ENCODE measurements around the gene IL17B.

IL17B gene

DNA sequence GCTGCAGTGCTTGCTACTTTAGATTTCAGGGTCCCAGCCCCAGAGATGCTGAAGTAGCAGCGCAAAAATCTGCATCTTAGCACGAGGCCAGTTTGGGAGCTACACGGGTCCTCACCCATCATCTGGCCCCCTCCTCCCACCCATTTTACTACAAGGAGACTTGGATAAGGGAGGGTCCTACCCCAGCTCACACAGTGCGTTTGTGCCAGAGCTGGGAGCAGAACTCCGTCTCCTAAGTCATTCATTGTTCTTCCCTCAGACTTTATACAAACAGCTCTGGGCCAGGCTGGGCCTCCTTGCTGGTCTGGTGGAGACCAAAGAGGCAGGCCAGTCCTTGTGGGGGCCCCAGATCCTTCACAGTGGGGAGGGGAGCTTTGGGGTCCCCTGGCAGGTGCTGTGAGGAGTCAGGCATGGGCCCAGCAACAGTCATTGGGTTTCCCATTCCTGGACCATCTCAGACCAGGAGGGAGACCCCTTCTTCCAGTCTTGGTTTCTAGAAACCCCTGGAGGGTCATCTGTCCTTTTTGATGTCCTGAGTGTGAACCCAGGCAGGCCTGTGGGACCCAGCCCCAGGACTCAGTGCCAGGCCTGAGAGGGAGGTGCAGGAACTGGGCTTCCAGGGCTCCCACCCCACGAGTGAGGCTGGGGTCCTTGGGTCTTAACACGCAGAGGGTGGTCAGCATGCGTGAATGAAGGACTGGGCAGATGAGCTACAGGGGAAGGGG is 2.3 kb upstream of the IL17B start:
- Mint-ChIP-seq H3K4me1 (peaks cover 3 to 8% of the 10 kb centered on the region in 2 donors), H3K27me3 (peaks cover 0 to 4% of the 10 kb centered on the region in 2 donors), H3K27ac (no peak overlapping the region), H3K9me3 (no peaks in the 10 kb centered on the region), H3K4me3 (no peak overlapping the region), H3K36me3 (peaks cover 0 to 4% of the 10 kb centered on the region in 2 donors)
- ATAC-seq (replicated peaks) (no peak), DNase-seq (no peak)

DNA sequence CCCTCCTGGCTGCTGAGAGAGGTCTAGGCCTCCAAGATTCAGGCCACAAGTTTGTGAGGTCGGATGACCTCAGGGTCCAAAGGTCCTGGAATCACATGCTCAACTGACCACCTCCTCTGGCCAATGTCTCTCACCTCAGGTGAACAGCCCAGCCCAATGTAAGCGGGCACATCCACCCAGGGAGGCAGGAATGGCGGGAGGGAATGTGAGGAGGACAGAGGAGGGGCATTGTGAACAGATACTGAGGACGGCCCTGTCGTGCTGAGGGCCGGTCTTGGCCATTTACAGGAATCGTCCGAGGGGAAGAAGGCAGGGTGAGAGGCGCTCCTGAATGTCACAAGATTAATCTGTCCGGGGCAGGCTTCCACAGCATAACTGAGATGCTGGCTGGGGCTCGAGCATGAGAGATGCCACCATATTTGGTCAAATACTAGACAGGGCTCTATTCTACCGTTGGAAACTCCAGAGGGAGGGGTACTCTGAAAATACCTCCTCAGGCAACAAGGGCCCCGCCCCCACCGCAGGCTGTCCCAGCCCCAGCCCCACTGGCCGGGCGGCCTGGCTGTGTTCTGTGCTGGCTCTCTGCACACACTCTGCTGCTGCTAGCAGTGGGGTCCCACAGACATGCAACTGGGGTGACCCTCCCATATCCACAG is 1.5 kb upstream of the IL17B start:
- no peak for DNase-seq

DNA sequence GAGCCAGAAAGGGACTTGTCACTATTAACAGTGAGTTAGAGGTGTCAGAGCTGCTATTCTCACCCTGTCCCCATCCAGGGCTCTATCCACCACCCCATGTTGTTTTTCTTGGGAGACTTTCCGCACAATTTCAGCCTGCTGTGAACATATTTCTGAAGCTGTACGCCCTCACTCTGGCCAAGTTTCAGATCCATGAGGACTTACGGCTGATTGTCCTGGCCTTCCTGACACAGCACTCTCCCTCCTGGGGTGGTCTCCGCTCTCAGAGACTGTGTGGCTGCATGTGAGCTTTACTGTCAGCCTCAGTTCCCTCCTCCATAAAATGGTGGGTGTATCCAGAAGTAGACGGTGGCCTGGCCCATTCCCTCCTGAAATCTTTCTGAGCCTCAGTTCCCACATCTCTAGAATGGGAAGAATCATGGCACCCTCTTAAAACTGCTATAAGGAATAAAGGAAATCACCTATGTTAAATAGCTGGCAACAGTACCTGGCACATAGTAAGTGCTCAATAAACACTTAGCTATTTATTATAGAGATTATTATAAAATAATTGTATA is 804 bp upstream of the IL17B start:
- no peak overlapping the region for H3K4me3 Mint-ChIP-seq
- peaks cover 0 to 4% of the 10 kb centered on the region in 2 donors for H3K36me3 Mint-ChIP-seq
- H3K9me3 Mint-ChIP-seq, result no peaks in the 10 kb centered on the region
- no peak overlapping the region for H3K27ac Mint-ChIP-seq
- ATAC-seq (replicated peaks) (no peak), DNase-seq (no peak)
- H3K4me1 Mint-ChIP-seq, result peaks cover 3 to 8% of the 10 kb centered on the region in 2 donors
- H3K27me3 Mint-ChIP-seq, result peaks cover 0 to 4% of the 10 kb centered on the region in 2 donors

More for the DNA sequence above, 1.5 kb upstream of the IL17B start:
- Mint-ChIP-seq H3K27me3 (peaks cover 0 to 4% of the 10 kb centered on the region in 2 donors), H3K4me3 (no peak overlapping the region), H3K27ac (no peak overlapping the region), H3K4me1 (peaks cover 3 to 8% of the 10 kb centered on the region in 2 donors), H3K9me3 (no peaks in the 10 kb centered on the region), H3K36me3 (peaks cover 0 to 4% of the 10 kb centered on the region in 2 donors)
- no peak for ATAC-seq (replicated peaks)

DNA sequence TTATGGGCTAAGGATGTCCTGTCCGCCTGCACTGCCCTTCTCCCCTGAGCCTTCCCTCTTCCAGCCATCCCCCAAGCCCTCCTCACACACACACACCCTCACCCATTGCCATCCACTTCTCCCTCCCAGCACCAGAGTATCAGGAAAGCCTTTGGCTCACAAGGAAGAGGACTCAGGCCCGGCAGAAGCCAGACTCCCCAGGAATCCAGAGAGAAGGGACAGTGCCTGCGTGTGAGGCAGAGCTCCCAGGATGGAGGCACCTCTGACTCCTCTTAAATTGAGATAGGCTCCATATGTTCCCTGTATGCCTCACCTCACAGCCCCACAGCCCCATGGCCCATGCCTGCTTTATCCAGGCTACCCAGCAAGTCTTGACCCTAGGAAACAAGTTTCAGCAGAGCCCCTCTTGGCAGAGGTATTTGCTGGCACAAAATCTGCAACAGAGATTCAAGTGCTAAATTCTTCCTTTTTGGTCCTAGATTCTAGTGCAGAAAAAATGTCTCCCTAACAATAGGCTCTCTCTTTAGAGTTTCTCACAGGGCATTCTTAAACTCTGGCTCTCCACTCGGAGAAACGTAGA is 761 bp downstream of the IL17B start:
- Mint-ChIP-seq H3K4me3 (no peak overlapping the region), H3K4me1 (peaks cover 3 to 8% of the 10 kb centered on the region in 2 donors), H3K9me3 (no peaks in the 10 kb centered on the region), H3K27ac (no peak overlapping the region), H3K27me3 (peaks cover 0 to 4% of the 10 kb centered on the region in 2 donors), H3K36me3 (peaks cover 2 to 4% of the 10 kb centered on the region in 2 donors)
- no peak for ATAC-seq (replicated peaks)
- no peak for DNase-seq

DNA sequence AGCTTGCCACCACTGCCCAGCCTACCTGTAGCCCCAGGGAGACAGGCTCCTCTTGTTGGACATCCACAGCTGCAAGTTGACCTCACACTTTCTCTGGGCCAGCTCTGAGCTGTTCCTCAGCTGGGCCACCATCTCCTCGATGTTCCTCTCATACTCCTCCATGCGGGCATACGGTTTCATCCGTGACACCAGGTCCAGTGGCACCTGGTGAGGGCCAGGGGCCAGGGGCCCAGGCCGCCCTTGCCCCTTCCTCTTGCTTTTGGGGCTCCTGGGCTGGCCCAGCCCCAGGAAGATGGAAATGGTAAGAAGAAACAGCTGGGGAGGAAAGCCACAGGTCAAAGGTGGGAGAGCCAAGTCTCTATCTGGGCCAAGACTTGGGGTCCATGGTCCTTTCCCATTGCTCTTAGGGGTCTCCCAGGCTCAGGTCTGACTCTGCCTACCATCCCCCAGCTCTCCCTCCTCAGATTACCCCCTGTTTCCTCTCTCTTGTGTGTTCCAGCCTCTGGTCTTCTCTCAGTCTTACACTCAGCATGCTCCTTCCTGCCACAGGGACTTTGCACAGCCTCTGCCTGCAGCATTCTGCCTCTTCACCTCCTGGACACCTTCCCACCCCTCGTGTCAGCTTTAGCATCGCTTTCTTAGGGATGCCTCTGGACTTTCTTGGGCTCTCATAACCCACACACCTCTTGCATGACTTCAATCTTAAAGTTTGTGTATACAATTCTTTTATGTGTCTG is 2.2 kb downstream of the IL17B start:
- DNase-seq (no peak), ATAC-seq (replicated peaks) (no peak)
- H3K4me1 Mint-ChIP-seq, result peaks cover 2 to 4% of the 10 kb centered on the region in 2 donors
- no peak overlapping the region for H3K27ac Mint-ChIP-seq
- no peaks in the 10 kb centered on the region for H3K9me3 Mint-ChIP-seq
- peaks cover 0 to 4% of the 10 kb centered on the region in 2 donors for H3K27me3 Mint-ChIP-seq
- H3K36me3 Mint-ChIP-seq, result peaks cover 2 to 4% of the 10 kb centered on the region in 2 donors
- H3K4me3 Mint-ChIP-seq, result no peak overlapping the region

DNA sequence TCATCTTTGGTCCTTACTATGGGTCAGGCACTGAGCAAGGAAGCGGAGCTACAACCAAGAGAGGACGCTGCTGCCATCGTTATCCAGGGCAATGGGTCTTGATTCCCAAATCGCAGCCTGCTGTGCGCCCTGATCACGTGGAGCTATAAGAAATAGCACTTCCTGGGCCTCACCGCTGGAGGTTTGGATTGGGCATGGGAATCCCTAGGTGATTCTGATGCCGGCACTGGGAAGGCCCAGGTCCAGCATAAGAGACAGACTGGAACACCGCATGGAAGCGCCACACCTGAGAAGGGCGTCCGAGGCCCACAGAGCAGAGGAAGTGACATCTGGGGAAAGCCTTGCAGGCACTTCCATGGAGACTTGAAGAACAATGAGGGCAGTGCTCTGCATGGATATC is 3.0 kb downstream of the IL17B start:
- peaks cover 2 to 4% of the 10 kb centered on the region in 2 donors for H3K4me1 Mint-ChIP-seq
- H3K27me3 Mint-ChIP-seq, result no peaks in the 10 kb centered on the region
- peaks cover 2 to 4% of the 10 kb centered on the region in 2 donors for H3K36me3 Mint-ChIP-seq
- DNase-seq (no peak), ATAC-seq (replicated peaks) (no peak)
- no peak overlapping the region for H3K4me3 Mint-ChIP-seq
- no peak overlapping the region for H3K27ac Mint-ChIP-seq
- H3K9me3 Mint-ChIP-seq, result no peaks in the 10 kb centered on the region

DNA sequence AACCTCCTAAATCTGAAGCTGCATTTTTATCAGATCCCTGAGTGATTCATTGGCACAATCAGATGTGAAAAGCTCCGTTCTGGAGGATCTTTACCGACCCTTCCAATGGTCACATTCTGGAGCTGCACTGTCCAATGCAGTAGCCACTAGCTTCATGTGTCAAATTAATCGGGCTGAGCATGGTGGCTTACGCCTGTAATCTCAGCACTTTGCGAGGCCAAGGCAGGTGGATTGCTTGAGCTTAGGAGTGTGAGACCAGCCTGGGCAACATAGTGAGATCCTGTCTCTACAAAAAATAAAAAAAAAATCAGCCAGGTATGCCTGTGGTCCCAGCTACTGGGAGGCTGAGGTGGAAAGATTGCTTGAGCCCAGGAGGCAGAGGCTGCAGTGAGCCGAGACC is 3.7 kb downstream of the IL17B start:
- peaks cover 2 to 4% of the 10 kb centered on the region in 2 donors for H3K36me3 Mint-ChIP-seq
- no peak for DNase-seq
- no peak overlapping the region for H3K4me3 Mint-ChIP-seq
- ATAC-seq (replicated peaks), result no peak
- peaks cover 2 to 6% of the 10 kb centered on the region in 2 donors for H3K4me1 Mint-ChIP-seq
- no peaks in the 10 kb centered on the region for H3K27me3 Mint-ChIP-seq
- no peaks in the 10 kb centered on the region for H3K9me3 Mint-ChIP-seq
- H3K27ac Mint-ChIP-seq, result no peak overlapping the region

DNA sequence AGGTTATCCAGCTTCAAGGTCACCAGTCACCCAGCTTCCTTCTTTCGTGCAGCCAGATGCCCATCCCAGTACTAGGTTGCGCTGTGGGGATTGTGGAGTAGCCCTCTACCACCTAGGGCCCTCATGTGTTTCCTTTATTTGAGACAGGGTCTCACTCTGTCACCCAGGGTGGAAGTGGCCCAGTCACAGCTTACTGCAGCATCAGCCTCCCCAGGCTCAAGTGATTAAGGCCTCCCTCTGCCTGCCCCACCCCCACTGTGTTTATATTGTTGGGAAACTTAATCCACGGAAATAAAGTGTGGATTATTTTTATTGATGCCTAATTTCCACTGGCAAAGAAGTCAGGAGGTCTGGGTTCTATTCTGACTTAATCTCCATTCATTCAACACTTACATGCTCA is 4.3 kb downstream of the IL17B start:
- ATAC-seq (replicated peaks) (no peak), DNase-seq (no peak)
- H3K36me3 Mint-ChIP-seq, result peaks cover 2 to 4% of the 10 kb centered on the region in 2 donors
- H3K27ac Mint-ChIP-seq, result no peak overlapping the region
- no peaks in the 10 kb centered on the region for H3K9me3 Mint-ChIP-seq
- H3K27me3 Mint-ChIP-seq, result no peaks in the 10 kb centered on the region
- H3K4me3 Mint-ChIP-seq, result no peak overlapping the region
- H3K4me1 Mint-ChIP-seq, result peaks cover 2 to 6% of the 10 kb centered on the region in 2 donors

DNA sequence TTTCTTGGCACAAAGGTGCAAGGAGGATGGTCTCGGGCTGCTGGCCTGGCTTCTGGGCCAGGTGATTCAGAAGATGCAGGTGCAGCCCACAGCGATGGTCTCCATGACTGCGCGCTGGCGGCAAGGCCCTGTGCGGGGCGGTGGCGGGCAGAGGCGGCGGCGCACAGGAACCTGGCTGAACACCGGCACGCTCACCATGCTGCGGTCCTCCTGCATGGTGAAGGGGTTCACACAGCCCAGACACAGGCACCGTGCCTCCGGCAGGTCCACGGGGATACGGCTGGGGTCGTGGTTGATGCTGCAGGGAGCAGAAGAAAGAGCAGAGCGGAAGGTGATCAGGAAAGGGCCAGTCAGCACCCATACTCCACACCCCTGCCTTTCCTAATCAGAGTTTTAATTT is 4.8 kb downstream of the IL17B start:
- H3K27ac Mint-ChIP-seq, result no peak overlapping the region
- H3K9me3 Mint-ChIP-seq, result no peaks in the 10 kb centered on the region
- no peak for DNase-seq
- no peak for ATAC-seq (replicated peaks)
- H3K36me3 Mint-ChIP-seq, result peaks cover 2 to 4% of the 10 kb centered on the region in 2 donors
- no peak overlapping the region for H3K4me3 Mint-ChIP-seq
- H3K27me3 Mint-ChIP-seq, result no peaks in the 10 kb centered on the region
- peaks cover 2 to 6% of the 10 kb centered on the region in 2 donors for H3K4me1 Mint-ChIP-seq

DNA sequence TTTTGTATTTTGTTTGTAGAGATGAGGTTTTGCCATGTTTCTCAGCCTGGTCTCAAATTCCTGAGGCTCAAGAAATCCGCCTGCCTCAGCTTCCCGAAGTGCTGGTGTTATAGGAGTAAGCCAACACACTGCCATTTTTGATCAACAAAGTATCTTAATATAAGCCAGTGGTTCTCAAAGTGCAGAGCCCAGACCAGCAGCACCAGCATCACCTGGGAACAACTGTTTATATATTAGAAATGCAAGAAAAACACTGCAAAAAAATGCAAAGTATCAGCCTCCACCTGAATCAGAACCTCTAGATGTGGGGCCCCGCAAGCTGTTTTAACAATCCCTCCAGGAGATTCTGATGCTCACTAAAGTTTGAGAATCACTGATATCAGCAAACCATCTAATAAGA is 6.2 kb downstream of the IL17B start:
- no peak overlapping the region for H3K4me3 Mint-ChIP-seq
- DNase-seq (no peak), ATAC-seq (replicated peaks) (no peak)
- H3K4me1 Mint-ChIP-seq, result peaks cover 3 to 9% of the 10 kb centered on the region in 2 donors
- peaks cover 10% of the 10 kb centered on the region in 2 donors for H3K36me3 Mint-ChIP-seq
- H3K9me3 Mint-ChIP-seq, result no peaks in the 10 kb centered on the region
- H3K27ac Mint-ChIP-seq, result no peak overlapping the region
- H3K27me3 Mint-ChIP-seq, result no peaks in the 10 kb centered on the region

DNA sequence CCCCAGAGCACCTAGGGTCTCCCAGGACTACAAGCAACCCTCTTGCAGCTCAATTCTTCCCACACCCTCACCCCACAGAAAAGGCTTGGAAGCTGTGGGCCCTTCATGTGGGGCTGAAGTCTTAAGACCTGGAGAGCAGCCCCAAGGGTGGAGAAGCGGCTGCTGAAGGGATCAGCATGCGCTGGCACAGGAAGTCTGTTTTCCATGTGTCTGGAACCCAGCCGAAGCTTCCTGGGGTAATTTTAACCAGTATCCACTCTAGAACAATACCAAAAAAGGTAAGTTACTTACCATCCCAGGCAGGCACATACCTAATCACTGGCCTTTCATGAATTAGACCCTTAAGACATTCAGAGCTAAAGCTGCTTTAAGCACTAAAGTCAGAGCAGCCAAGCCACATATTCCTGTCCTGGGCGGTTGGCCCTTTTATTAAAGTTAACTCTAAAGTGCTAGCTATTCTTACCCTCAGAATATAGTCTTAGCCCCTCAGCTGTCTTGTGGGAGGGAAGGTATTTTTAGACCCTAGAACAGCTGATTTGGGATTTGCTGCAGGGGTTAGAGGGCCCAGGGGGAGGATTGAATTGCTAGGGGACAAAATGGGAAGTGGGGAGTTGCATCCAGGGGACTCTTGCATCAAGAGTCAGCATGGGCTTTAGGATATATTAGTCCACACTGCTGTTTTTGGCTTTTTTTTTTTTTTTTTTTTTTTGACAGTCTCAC is 6.9 kb downstream of the IL17B start:
- H3K4me1 Mint-ChIP-seq, result peaks cover 5 to 16% of the 10 kb centered on the region in 2 donors
- ATAC-seq (replicated peaks), result no peak
- no peak overlapping the region for H3K27ac Mint-ChIP-seq
- H3K36me3 Mint-ChIP-seq, result peaks cover 11 to 14% of the 10 kb centered on the region in 2 donors
- H3K4me3 Mint-ChIP-seq, result no peak overlapping the region
- no peaks in the 10 kb centered on the region for H3K27me3 Mint-ChIP-seq
- DNase-seq, result no peak
- no peaks in the 10 kb centered on the region for H3K9me3 Mint-ChIP-seq

DNA sequence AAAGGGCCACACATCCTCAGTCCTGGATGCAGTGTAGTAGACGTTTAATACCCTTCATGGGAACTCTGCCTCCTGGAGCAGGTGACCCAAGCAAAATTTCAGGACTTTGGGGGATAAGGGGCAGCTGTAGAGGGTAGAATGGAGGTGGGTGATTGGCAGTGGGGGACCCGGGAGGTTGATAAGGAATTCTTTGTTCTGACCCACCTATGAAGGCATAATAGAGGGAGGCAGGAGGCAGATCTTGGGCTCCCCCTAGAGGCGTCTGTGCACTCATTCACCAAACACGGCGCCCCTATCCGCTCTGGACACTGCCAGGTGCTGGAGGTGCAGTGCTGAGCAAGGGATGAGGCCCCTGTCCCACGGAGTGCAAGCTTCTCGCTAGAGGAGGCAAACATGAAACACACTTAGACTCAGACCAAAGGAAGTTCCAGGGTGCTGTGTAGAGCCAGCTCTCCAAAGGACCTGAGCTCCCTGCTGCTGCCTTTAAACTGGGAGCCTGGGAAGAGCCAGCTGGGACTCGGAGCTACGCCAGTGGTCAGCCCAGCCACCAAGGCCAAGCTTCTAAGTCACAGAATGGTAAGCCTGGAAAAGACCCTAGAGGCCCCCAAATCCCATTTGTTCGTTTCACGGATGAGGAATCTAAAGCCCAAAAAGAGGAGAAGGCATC is 7.7 kb downstream of the IL17B start:
- H3K27me3 Mint-ChIP-seq, result no peaks in the 10 kb centered on the region
- no peaks in the 10 kb centered on the region for H3K9me3 Mint-ChIP-seq
- no peak overlapping the region for H3K4me3 Mint-ChIP-seq
- no peak overlapping the region for H3K27ac Mint-ChIP-seq
- H3K36me3 Mint-ChIP-seq, result peaks cover 11 to 16% of the 10 kb centered on the region in 2 donors
- ATAC-seq (replicated peaks) (peak; percentile 92 to 95), DNase-seq (peak; percentile 26)
- H3K4me1 Mint-ChIP-seq, result peaks cover 7 to 18% of the 10 kb centered on the region in 2 donors

DNA sequence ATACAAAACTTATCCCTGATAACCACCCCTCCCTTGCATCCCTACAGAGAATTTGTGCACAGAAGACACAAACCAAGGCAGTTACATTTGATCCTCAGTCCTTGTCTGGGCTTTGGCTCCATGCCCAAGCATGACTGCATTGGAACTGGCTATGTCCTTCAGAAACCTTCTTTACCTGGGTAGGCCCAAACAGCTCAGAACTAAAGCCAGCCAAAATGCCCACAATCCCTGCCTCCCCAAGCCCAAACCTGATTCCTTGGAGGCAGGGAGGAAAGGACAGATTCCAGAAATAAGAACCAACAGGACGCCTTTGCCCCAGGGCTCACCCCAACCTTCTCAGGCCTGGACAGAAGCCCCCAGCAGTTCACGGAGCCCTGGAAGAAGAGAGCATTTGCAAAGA is 8.2 kb downstream of the IL17B start:
- Mint-ChIP-seq H3K4me3 (no peak overlapping the region), H3K36me3 (peaks cover 14 to 21% of the 10 kb centered on the region in 2 donors), H3K27me3 (no peaks in the 10 kb centered on the region), H3K4me1 (peaks cover 7 to 18% of the 10 kb centered on the region in 2 donors), H3K9me3 (no peaks in the 10 kb centered on the region), H3K27ac (no peak overlapping the region)
- DNase-seq (no peak), ATAC-seq (replicated peaks) (no peak)

Data from stimulated activated naive B cell treated with anti-CD40 and anti-IgM and Interleukin-4, amounts not matched to agents 10 μg/mL and 1 μg/mL and 100 μg/mL, for 72 hours (primary cell).